GM19438 (cell line): ENCODE measurements around the gene GALNT13.
"Not testable (repeated sequence)": the region's sequence is repeated elsewhere in the genome, so short reads cannot be mapped to it uniquely, and the experiment has no call there.

ENCODE experiments used
- ATAC-seq: cut with Tn5 transposase; IDR thresholded peaks from one replicate; pipeline ENCODE4 v1.9.1; 2021; ENCODE audit warnings: low read depth; ENCODE audit not compliant: unreplicated experiment

GALNT13 gene

GRCh38 chr2:154459286-154459685 lies 587.6 kb downstream of the GALNT13 start:
- no peak for ATAC-seq

- ATAC-seq: no peak
These were observed 590.9 kb downstream of the GALNT13 start for GRCh38 chr2:154462634-154463033.

GRCh38 chr2:154466226-154466625 lies 594.5 kb downstream of the GALNT13 start:
- ATAC-seq: no peak

GRCh38 chr2:154470376-154470775 lies 598.7 kb downstream of the GALNT13 start:
- no peak for ATAC-seq

GRCh38 chr2:154471492-154471891 lies 599.8 kb downstream of the GALNT13 start:
- not testable (repeated sequence) for ATAC-seq

GRCh38 chr2:154477319-154477718 lies 605.6 kb downstream of the GALNT13 start:
- no peak for ATAC-seq

- no peak for ATAC-seq
These were observed 608.8 kb downstream of the GALNT13 start for GRCh38 chr2:154480521-154480920.

GRCh38 chr2:154481336-154481735 lies 609.6 kb downstream of the GALNT13 start:
- ATAC-seq: no peak

- ATAC-seq: no peak
These were observed 612.8 kb downstream of the GALNT13 start for GRCh38 chr2:154484338-154485099.

GRCh38 chr2:154488801-154489200 lies 617.1 kb downstream of the GALNT13 start:
- ATAC-seq: no peak

- no peak for ATAC-seq
These were observed 617.6 kb downstream of the GALNT13 start for GRCh38 chr2:154489266-154489858.

GRCh38 chr2:154490530-154490929 lies 618.8 kb downstream of the GALNT13 start:
- ATAC-seq: no peak

- no peak for ATAC-seq
These were observed 623.7 kb downstream of the GALNT13 start for GRCh38 chr2:154495455-154495868.

- ATAC-seq: no peak
These were observed 625.3 kb downstream of the GALNT13 start for GRCh38 chr2:154497019-154497418.
